ENCODE results near the gene PRKCE.

PRKCE gene

DNA sequence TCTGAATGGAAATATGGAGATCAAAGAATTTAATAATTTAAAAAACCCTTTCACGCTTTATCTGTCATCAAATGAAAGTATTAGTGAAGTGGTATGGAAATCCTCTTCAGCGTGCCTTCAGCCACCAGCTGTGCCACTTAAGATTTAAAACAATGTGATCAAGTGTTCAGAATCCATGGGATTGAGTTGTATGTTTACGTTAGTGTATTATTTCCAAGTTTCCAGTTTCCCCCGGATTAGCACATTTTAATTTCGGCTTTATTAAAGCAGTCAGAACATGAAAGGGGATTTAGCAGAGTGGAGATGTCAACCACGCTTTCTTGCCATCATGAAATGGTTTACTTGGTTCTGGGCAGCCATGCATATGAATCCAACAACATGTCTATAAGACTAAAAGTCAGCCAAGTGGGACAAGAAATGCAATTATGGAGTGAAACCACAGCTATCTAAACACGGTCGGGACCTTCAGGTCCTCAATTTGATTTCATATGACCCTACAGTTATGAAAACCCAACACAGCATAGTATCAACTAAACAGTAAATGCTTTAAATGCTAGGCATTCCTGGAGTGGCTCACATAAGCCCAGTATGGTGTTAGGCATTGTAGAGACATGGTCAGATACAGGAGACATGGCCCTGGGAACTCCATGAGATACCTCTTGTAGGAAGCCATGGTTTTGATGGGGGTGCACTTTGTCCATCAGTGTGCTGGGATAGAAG, 420.8 kb downstream of the PRKCE start:
- TF ChIP-seq, protein P1, sequence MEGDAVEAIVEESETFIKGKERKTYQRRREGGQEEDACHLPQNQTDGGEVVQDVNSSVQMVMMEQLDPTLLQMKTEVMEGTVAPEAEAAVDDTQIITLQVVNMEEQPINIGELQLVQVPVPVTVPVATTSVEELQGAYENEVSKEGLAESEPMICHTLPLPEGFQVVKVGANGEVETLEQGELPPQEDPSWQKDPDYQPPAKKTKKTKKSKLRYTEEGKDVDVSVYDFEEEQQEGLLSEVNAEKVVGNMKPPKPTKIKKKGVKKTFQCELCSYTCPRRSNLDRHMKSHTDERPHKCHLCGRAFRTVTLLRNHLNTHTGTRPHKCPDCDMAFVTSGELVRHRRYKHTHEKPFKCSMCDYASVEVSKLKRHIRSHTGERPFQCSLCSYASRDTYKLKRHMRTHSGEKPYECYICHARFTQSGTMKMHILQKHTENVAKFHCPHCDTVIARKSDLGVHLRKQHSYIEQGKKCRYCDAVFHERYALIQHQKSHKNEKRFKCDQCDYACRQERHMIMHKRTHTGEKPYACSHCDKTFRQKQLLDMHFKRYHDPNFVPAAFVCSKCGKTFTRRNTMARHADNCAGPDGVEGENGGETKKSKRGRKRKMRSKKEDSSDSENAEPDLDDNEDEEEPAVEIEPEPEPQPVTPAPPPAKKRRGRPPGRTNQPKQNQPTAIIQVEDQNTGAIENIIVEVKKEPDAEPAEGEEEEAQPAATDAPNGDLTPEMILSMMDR (IDR thresholded peaks at IDR 0.05) = no peak

DNA sequence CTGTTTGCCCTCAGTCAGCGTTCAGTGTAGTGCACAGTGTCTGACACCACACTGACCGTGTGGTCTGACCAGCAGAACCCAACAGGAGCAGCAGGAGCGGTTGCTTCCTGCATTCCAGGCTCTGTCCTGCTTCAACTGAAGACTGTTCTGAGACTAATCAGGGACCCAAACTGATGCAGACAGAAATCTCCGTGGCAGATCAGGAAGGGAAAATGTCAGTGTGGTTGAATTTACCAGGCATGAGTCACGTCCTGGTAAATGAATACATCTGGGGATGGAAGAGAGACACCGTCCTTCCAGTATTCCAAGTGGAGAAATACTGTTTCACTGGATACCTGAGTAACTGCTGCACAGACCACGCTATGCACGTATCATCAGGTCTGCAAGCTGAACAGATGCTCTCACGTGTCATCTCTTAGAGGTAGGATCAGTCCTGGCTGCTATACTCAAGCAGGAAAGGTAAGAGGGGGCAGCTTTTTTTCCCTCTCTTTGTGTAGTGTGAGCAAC, 422.1 kb downstream of the PRKCE start:
- TF ChIP-seq, protein P1 (IDR thresholded peaks at IDR 0.05) = no peak

DNA sequence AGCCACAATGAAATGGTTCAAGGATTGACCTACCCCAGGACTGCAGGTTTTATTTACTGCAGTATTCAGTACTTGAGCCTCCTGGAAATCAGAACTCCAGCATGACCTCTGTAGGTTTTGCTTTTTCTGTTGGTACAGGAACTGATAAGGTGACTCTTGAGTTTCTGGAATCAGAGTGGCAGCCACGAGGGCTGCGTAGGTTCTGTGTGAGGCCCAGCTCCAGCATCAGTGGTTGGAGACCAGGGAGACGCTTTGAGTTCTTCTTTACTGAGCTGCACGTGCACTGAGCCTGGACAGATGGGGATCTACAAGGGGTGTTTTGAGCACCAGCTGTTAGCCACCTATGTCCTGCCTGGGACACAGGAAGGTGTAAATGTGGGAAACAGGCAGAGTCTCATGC, 423.0 kb downstream of the PRKCE start:
- TF ChIP-seq, protein P1 (IDR thresholded peaks at IDR 0.05) = no peak

DNA sequence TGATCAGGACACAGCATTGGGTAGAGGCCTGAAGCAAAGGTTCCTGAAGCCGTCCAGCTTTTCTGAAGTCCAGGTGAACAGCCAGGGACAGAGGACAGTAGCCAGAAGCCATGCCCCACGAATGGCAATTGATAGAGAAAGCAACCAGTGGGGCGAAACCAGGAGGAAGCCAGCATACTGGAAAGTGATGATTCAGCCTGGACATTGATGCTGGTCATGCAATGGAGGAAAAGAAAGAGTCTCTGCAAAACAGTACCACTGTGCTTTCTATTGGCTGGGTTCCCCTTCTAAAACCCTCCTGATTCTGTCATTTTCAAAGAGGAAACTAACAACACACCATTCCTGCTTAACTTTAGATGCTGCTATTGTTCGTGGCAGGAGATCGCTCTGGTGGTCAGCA, 424.4 kb downstream of the PRKCE start:
- TF ChIP-seq, protein P1 (IDR thresholded peaks at IDR 0.05) = no peak

DNA sequence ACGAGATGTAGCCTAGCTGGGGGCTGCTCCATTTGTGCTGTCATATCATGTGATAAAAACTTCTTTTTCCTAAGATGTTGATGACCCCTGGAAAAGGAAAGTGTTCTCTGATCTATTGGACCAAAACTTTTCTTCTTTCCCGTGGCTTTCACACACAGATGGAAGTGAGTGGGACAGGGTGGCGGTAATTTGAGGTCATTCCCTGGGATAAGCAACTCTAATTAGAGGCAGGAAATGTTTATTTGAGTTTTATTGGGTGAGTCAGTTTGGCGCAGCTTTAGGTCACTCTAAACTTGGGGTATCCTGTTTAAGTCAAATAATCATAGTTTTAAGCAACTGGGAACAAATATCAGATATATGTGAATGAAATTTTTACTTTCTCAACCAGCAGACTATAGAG, 424.8 kb downstream of the PRKCE start:
- TF ChIP-seq, protein P1 (IDR thresholded peaks at IDR 0.05) = no peak

DNA sequence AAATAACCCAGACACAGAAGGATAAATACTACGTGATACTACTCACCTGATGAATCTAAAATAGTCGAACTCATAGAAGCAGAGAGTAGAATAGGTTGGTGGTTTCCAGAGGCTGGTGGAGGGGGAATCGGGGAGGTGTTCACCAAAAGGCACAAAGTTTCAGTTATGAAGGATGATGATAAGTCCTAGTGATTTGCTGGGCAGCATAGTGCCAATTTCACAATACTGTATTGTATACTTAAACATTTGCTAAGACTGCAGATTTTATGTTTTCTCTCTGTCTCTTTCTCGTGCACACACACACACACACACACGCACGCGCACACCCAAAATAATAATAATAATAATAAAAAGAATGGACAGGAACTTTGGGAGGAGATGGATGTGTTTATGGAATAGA, 425.4 kb downstream of the PRKCE start:
- TF ChIP-seq, protein P1 (IDR thresholded peaks at IDR 0.05) = no peak

DNA sequence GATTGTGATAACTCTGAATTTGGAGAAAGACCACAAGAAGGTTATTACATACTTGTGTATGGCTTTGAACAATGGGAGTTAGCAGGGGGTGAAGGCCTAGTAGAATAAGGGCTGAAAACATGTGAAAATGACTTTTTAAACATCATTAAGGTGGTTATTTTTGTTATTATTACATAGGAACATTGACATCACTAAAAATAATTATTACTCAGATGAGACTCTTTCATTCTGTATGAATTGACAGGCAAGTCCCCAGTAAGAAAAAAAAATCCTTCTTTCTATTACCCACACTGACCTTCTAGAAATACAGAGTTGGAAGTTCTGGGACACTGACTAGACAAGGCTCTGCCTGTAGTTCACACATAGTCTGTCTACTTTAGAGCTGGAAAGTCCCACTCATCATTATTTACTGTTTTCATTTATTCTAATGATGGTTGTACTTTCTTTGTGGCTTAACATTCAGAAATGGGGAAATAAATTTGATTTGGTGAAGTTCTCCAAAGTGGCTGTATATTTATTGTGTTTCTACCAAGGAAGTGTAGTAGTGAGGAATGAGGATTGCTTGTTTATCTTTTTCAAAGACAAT, 426.1 kb downstream of the PRKCE start:
- TF ChIP-seq, protein P1 (IDR thresholded peaks at IDR 0.05) = no peak

Measured in LNCAP (cell line).